HG02852 (cell line): Measurements from ENCODE around the gene AVPR2.
A peak's percentile ranks its signal among the peaks of the same experiment; 100 is the strongest.

Source experiments
- ATAC-seq: cut with Tn5 transposase; IDR thresholded peaks from one replicate; pipeline ENCODE4 v1.9.1; 2021; ENCODE audit warnings: mild to moderate bottlenecking, moderate library complexity; ENCODE audit not compliant: unreplicated experiment

Gene AVPR2

GRCh38 chrX:153910446-153910845 lies 6.0 kb downstream of the AVPR2 start:
- ATAC-seq: no peak

GRCh38 chrX:153911798-153912197 lies 7.3 kb downstream of the AVPR2 start:
- ATAC-seq: no peak

- no peak for ATAC-seq
Observed at GRCh38 chrX:153913211-153913610, 8.7 kb downstream of the AVPR2 start.

GRCh38 chrX:153913701-153914100 lies 9.2 kb downstream of the AVPR2 start:
- no peak for ATAC-seq

GRCh38 chrX:153917869-153918268 lies 13.4 kb downstream of the AVPR2 start:
- ATAC-seq: no peak

GRCh38 chrX:153919281-153919680 lies 14.8 kb downstream of the AVPR2 start:
- ATAC-seq: no peak

- no peak for ATAC-seq
Observed at GRCh38 chrX:153920546-153920945, 16.1 kb downstream of the AVPR2 start.

GRCh38 chrX:153921070-153921469 lies 16.6 kb downstream of the AVPR2 start:
- ATAC-seq: no peak

- ATAC-seq: no peak
Observed at GRCh38 chrX:153921511-153922446, 17.3 kb downstream of the AVPR2 start.

GRCh38 chrX:153922932-153923857 lies 18.7 kb downstream of the AVPR2 start:
- ATAC-seq: no peak

GRCh38 chrX:153924149-153924861 lies 19.8 kb downstream of the AVPR2 start:
- ATAC-seq: no peak

- no peak for ATAC-seq
Observed at GRCh38 chrX:153925387-153925738, 20.9 kb downstream of the AVPR2 start.

- no peak for ATAC-seq
Observed at GRCh38 chrX:153925739-153926551, 21.5 kb downstream of the AVPR2 start, which contains the start of gene ARHGAP4. TSS of gene ARHGAP4 (minus strand) at chrX:153926264. CDS start at chrX:153926202, 62 bp downstream.

- no peak for ATAC-seq
Observed at GRCh38 chrX:153926552-153926857, 22.0 kb downstream of the AVPR2 start.

- peak; percentile 49 for ATAC-seq
Observed at GRCh38 chrX:153926858-153927671, 22.6 kb downstream of the AVPR2 start.

GRCh38 chrX:153927672-153927921 lies 23.1 kb downstream of the AVPR2 start:
- ATAC-seq: no peak

GRCh38 chrX:153927922-153928760 lies 23.7 kb downstream of the AVPR2 start:
- ATAC-seq: peak; percentile 73

- no peak for ATAC-seq
Observed at GRCh38 chrX:153928846-153929245, 24.4 kb downstream of the AVPR2 start.

GRCh38 chrX:153929576-153929975 lies 25.1 kb downstream of the AVPR2 start:
- no peak for ATAC-seq
